Gastrocnemius medialis (tissue), 4 donors: ENCODE data around the gene MPP2. TPM values are rescaled to one million over a fixed set of nuclear protein-coding genes. Genes with fewer than 3 reads are reported as not detected.
"Not testable (repeated sequence)": the region's sequence is repeated elsewhere in the genome, so short reads cannot be mapped to it uniquely, and the experiment has no call there.

Source experiments
- ATAC-seq, 2 donors: fragments of 150-250 bp; one replicate each; pipeline ENCODE4 v1.9.1; 2016
- DNase-seq, 2 donors: peaks; one replicate each; pipeline ENCODE4 v3.0.0-alpha.2; 2019
- H3K27ac ChIP-seq, 4 donors: fragments of 200-600 bp; sonication (generic); 1 replicate in 1 of 4; 2 replicates in 3 of 4; pipeline ENCODE4 v1.5.1; 2016 to 2018; ENCODE audit warnings: mild to moderate bottlenecking in 2 of 4, moderate library complexity in 1 of 4
- H3K27me3 ChIP-seq, 3 donors: fragments of 200-600 bp; sonication (generic) in 2 of 3; 1 replicate in 1 of 3; 2 replicates in 2 of 3; pipeline versions ENCODE4 v1.5.1 to v1.6.0; 2016 to 2019; ENCODE audit warnings: mild to moderate bottlenecking in 1 of 3, moderate library complexity in 1 of 3
- H3K36me3 ChIP-seq, 2 donors: fragments of 200-600 bp; sonication (generic) in 1 of 2; one replicate each; pipeline ENCODE4 v1.5.1; 2017 to 2018
- H3K4me1 ChIP-seq, 2 donors: fragments of 200-600 bp; sonication (generic) in 1 of 2; one replicate each; pipeline ENCODE4 v1.5.1; 2016 to 2017; ENCODE audit warnings: mild to moderate bottlenecking in 2 of 2
- H3K4me3 ChIP-seq, 4 donors: fragments of 200-600 bp; sonication (generic) in 3 of 4; 1 replicate in 1 of 4; 2 replicates in 3 of 4; pipeline ENCODE4 v1.5.1; 2016 to 2019; ENCODE audit warnings: mild to moderate bottlenecking in 2 of 4
- H3K9me3 ChIP-seq, 3 donors: fragments of 200-600 bp; sonication (generic) in 2 of 3; 1 replicate in 1 of 3; 2 replicates in 2 of 3; pipeline ENCODE4 v1.5.1; 2016 to 2019
- CTCF ChIP-seq, 5 experiments: fragments of 450-650 bp in 3 of 5; fragments of 200-600 bp in 2 of 5; sonication (generic) in 2 of 5; IDR thresholded peaks in 4 of 5; conservative IDR thresholded peaks in 1 of 5; 1 replicate in 4 of 5; 2 replicates in 1 of 5; pipeline ENCODE4 v1.5.1; 2016 to 2019; ENCODE audit warnings: antibody characterized with exemption in 5 of 5, mild to moderate bottlenecking in 3 of 5, moderate library complexity in 3 of 5
- POLR2A ChIP-seq, 2 donors: fragments of 450-650 bp; IDR thresholded peaks; one replicate each; pipeline ENCODE4 v1.6.1; 2017; ENCODE audit warnings: antibody characterized with exemption in 2 of 2, mild to moderate bottlenecking in 2 of 2, moderate library complexity in 2 of 2
- in situ Hi-C, 4 donors: fragments of 200-750 bp; cut with MboI; loops; one replicate each; pipeline versions ENCODE4 v1.15.0 to v1.8.0; 2017; ENCODE audit warnings: low sequenced_read_pairs in 4 of 4
- intact Hi-C: fragments of 100-400 bp; cut with DNase I; formaldehyde crosslinking; loops from one replicate; pipeline ENCODE4 v1.15.1; 2023; ENCODE audit warnings: low total_unique reads
- total RNA-seq, 4 donors: library from RNA; depleted of rRNA; stranded (reverse); fragments of >200 nt; gene quantifications; one replicate each; pipeline versions ENCODE4 v1.1.0 to v1.2.3, GENCODE V29; 2016

MPP2 gene
- total RNA-seq, 4 donors from 2014 or later, result 0.39 to 3.2 (median 2.0) TPM; not detected in 1

GRCh38 chr17:43871946-43872690 is 35.2 kb downstream of the MPP2 start:
- no peak for ATAC-seq
- Histone ChIP-seq H3K27ac (no peak overlapping the region), H3K9me3 (no peaks in the 10 kb centered on the region), H3K4me3 (no peak overlapping the region), H3K27me3 (no peaks in the 10 kb centered on the region), H3K36me3 (no peaks in the 10 kb centered on the region), H3K4me1 (no peaks in the 10 kb centered on the region)
- DNase-seq, result no peak
- intact Hi-C loops, result no loop called here
- in situ Hi-C loops, result no loop called here
- no peak for TF ChIP-seq CTCF (IDR thresholded peaks at IDR 0.05 in 4 of 5, conservative IDR thresholded peaks at IDR 0.05 in 1 of 5)
- no peak for TF ChIP-seq POLR2A (IDR thresholded peaks at IDR 0.05)

DNA sequence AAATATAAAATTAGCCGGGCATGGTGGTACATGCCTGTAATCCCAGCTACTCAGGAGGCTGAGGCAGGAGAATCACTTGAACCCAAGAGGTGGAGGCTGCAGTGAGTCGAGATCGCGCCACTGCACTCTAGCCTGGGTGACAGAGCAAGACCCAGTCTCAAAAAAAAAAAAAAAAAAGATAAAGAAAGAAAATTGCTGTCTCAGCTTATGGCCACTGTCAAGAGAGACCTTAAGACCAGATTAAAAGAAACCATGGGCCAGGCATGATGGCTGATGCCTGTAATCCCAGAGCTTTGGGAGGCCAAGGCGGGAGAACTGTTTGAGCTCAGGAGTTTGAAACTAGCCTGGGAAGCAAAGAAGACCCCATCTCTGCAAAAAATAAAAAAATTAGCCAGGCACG is 38.3 kb downstream of the MPP2 start:
- in situ Hi-C loops, H3K27ac ChIP-seq, H3K27me3 ChIP-seq, DNase-seq, H3K9me3 ChIP-seq, H3K4me3 ChIP-seq, intact Hi-C loops, ATAC-seq, H3K36me3 ChIP-seq, H3K4me1 ChIP-seq: not testable (repeated sequence)

- intact Hi-C loops, result no loop called here
- Histone ChIP-seq H3K4me1 (no peaks in the 10 kb centered on the region), H3K9me3 (no peaks in the 10 kb centered on the region), H3K27me3 (no peaks in the 10 kb centered on the region), H3K27ac (no peak overlapping the region), H3K36me3 (no peaks in the 10 kb centered on the region), H3K4me3 (no peak overlapping the region)
- DNase-seq (no peak), ATAC-seq (no peak)
- in situ Hi-C loops, result no loop called here
- TF ChIP-seq CTCF (IDR thresholded peaks at IDR 0.05 in 4 of 5, conservative IDR thresholded peaks at IDR 0.05 in 1 of 5) (no peak), POLR2A (IDR thresholded peaks at IDR 0.05) (no peak)
Observed at GRCh38 chr17:43868226-43868994, 38.9 kb downstream of the MPP2 start.

DNA sequence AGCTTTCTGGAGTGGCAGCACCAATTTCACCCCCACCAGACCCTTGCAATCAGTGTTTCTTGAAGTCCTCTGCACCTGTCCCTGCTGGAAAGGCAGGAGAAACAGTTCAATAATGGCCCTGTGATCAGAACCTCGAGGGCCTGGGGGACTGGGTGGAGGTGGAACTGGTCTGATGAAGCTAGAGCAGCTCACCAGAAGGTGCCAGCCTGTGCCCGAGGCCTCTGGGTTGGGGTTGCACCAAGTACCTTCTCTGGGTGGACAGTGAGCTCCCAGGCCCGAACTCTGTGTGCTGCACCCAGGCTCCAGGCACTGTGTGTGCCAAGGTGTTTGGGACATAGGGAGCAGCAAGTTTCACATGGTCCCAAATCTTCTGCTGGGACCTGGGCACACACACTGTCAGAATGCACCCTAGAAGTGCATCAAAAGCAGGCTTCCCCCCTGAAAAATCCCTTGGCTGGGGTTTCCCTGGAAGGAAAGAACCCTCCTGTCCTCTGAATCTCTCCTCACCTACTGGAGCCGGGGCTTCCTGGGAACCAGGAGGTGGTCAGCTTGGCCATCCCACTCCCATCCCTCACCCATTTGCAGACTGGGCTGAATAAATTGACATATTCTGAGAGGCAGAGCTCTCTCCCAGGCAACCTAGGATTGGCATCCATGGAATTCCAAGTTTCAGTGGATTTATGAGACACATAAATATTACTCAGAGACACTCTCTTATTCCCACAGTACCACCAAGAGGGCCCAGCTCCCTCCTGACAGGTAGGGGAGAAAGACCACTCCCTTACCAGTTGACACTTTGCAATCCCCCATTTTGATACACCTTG is 43.0 kb downstream of the MPP2 start:
- H3K27ac ChIP-seq, result no peak overlapping the region
- peaks cover 12 to 23% of the 10 kb centered on the region in 2 donors for H3K4me1 ChIP-seq
- no peaks in the 10 kb centered on the region for H3K36me3 ChIP-seq
- intact Hi-C loops (no loop called here), in situ Hi-C loops (no loop called here)
- H3K4me3 ChIP-seq, result no peak overlapping the region
- no peaks in the 10 kb centered on the region for H3K9me3 ChIP-seq
- ATAC-seq (no peak), DNase-seq (no peak)
- TF ChIP-seq POLR2A (IDR thresholded peaks at IDR 0.05) (no peak), CTCF (IDR thresholded peaks at IDR 0.05 in 4 of 5, conservative IDR thresholded peaks at IDR 0.05 in 1 of 5) (no peak)
- H3K27me3 ChIP-seq, result no peaks in the 10 kb centered on the region

- H3K4me3 ChIP-seq, result no peak overlapping the region
- ATAC-seq (no peak), DNase-seq (no peak)
- no peaks in the 10 kb centered on the region for H3K27me3 ChIP-seq
- intact Hi-C loops, result no loop called here
- peak overlapping the region; percentile 55 to 69 (median 64) for H3K27ac ChIP-seq
- in situ Hi-C loops, result no loop called here
- TF ChIP-seq CTCF (IDR thresholded peaks at IDR 0.05 in 4 of 5, conservative IDR thresholded peaks at IDR 0.05 in 1 of 5) (no peak), POLR2A (IDR thresholded peaks at IDR 0.05) (no peak)
- peaks cover 12 to 23% of the 10 kb centered on the region in 2 donors for H3K4me1 ChIP-seq
- H3K9me3 ChIP-seq, result no peaks in the 10 kb centered on the region
- H3K36me3 ChIP-seq, result no peaks in the 10 kb centered on the region
Observed at GRCh38 chr17:43861960-43862359, 45.4 kb downstream of the MPP2 start.
